BLaER1 treated with 17β-estradiol and CSF1 and Interleukin-3, amounts not matched to agents 10 nM and 100 nM (cell line): ENCODE results near the gene CHST2.

ENCODE experiments used
- H3K27ac ChIP-seq, 11 experiments: shearing (Covaris generic); formaldehyde crosslinking; 2 replicates each; pipeline ENCODE4 v1.8.1; 2022
- H3K27me3 ChIP-seq, 11 experiments: shearing (Covaris generic); formaldehyde crosslinking; 2 replicates each; pipeline ENCODE4 v1.8.1; 2022
- H3K36me3 ChIP-seq, 11 experiments: shearing (Covaris generic); formaldehyde crosslinking; 2 replicates each; pipeline ENCODE4 v1.8.1; 2022
- H3K4me1 ChIP-seq, 10 experiments: shearing (Covaris generic); formaldehyde crosslinking; 2 replicates each; pipeline ENCODE4 v1.8.1; 2022
- H3K4me2 ChIP-seq, 11 experiments: shearing (Covaris generic); formaldehyde crosslinking; 2 replicates each; pipeline ENCODE4 v1.8.1; 2022
- H3K4me3 ChIP-seq, 10 experiments: shearing (Covaris generic); formaldehyde crosslinking; 2 replicates each; pipeline ENCODE4 v1.8.1; 2022
- H3K9ac ChIP-seq, 11 experiments: shearing (Covaris generic); formaldehyde crosslinking; 2 replicates each; pipeline ENCODE4 v1.8.1; 2022
- H3K9me3 ChIP-seq, 11 experiments: shearing (Covaris generic); formaldehyde crosslinking; replicated peaks in 1 of 11; 2 replicates each; pipeline ENCODE4 v1.8.1; 2022
- H4K20me1 ChIP-seq, 11 experiments: shearing (Covaris generic); formaldehyde crosslinking; 2 replicates each; pipeline ENCODE4 v1.8.1; 2022
- Cebpa-rat ChIP-seq, 11 experiments: shearing (Covaris generic); IDR thresholded peaks; 2 replicates each; pipeline ENCODE4 v1.8.1; 2022

CHST2 gene

GRCh38 chr3:143090976-143091837 lies 28.4 kb upstream of the CHST2 start:
- peaks cover 14 to 29% (median 22%) of the 10 kb centered on the region in 11 experiments for H3K9me3 ChIP-seq
- H3K4me1 ChIP-seq: no peaks in the 10 kb centered on the region
- no peak overlapping the region for H3K9ac ChIP-seq
- H3K4me3 ChIP-seq: no peak overlapping the region
- no peaks in the 10 kb centered on the region for H4K20me1 ChIP-seq
- H3K36me3 ChIP-seq: no peaks in the 10 kb centered on the region; a peak in 1 of 22 replicates
- no peak for TF ChIP-seq Cebpa-rat (IDR thresholded peaks at IDR 0.05)
- H3K27ac ChIP-seq: no peak overlapping the region
- H3K4me2 ChIP-seq: no peak overlapping the region
- no peaks in the 10 kb centered on the region for H3K27me3 ChIP-seq

GRCh38 chr3:143092191-143092590 lies 27.4 kb upstream of the CHST2 start:
- H3K4me2 ChIP-seq: no peak overlapping the region
- H3K9ac ChIP-seq: no peak overlapping the region
- H3K4me1 ChIP-seq: no peaks in the 10 kb centered on the region
- H4K20me1 ChIP-seq: no peaks in the 10 kb centered on the region
- no peaks in the 10 kb centered on the region; a peak in 1 of 22 replicates for H3K36me3 ChIP-seq
- peaks cover 20 to 35% (median 28%) of the 10 kb centered on the region in 11 experiments for H3K9me3 ChIP-seq
- H3K27me3 ChIP-seq: no peaks in the 10 kb centered on the region
- H3K27ac ChIP-seq: no peak overlapping the region
- no peak for TF ChIP-seq Cebpa-rat (IDR thresholded peaks at IDR 0.05)
- H3K4me3 ChIP-seq: no peak overlapping the region

GRCh38 chr3:143095813-143096212 lies 23.8 kb upstream of the CHST2 start:
- Histone ChIP-seq H4K20me1 (no peaks in the 10 kb centered on the region), H3K4me1 (no peaks in the 10 kb centered on the region), H3K36me3 (no peaks in the 10 kb centered on the region; a peak in 1 of 22 replicates), H3K27ac (no peak overlapping the region), H3K4me2 (no peak overlapping the region), H3K4me3 (no peak overlapping the region), H3K27me3 (no peaks in the 10 kb centered on the region), H3K9ac (no peak overlapping the region), H3K9me3 (peaks cover 17 to 30% (median 24%) of the 10 kb centered on the region in 11 experiments)
- no peak for TF ChIP-seq Cebpa-rat (IDR thresholded peaks at IDR 0.05)

- Histone ChIP-seq H3K27me3 (no peaks in the 10 kb centered on the region), H3K4me3 (no peak overlapping the region), H4K20me1 (no peaks in the 10 kb centered on the region), H3K9me3 (peaks cover 20 to 31% (median 29%) of the 10 kb centered on the region in 11 experiments), H3K36me3 (no peaks in the 10 kb centered on the region; a peak in 1 of 22 replicates), H3K27ac (no peak overlapping the region), H3K9ac (no peak overlapping the region), H3K4me2 (no peak overlapping the region), H3K4me1 (no peaks in the 10 kb centered on the region)
- no peak for TF ChIP-seq Cebpa-rat (IDR thresholded peaks at IDR 0.05)
Measured at GRCh38 chr3:143098032-143098764, 21.4 kb upstream of the CHST2 start.

- Histone ChIP-seq H3K9ac (no peak overlapping the region), H3K9me3 (peaks cover 30 to 41% (median 39%) of the 10 kb centered on the region in 11 experiments), H3K4me2 (no peak overlapping the region), H3K4me3 (no peak overlapping the region), H3K27ac (no peak overlapping the region), H4K20me1 (no peaks in the 10 kb centered on the region), H3K4me1 (no peaks in the 10 kb centered on the region), H3K27me3 (no peaks in the 10 kb centered on the region), H3K36me3 (no peaks in the 10 kb centered on the region; a peak in 2 of 22 replicates)
- no peak for TF ChIP-seq Cebpa-rat (IDR thresholded peaks at IDR 0.05)
Measured at GRCh38 chr3:143099210-143099609, 20.4 kb upstream of the CHST2 start.

- Histone ChIP-seq H3K4me3 (no peak overlapping the region), H3K36me3 (peaks cover 0 to 4% (median 0%) of the 10 kb centered on the region in 11 experiments; a peak in 2 of 22 replicates), H4K20me1 (no peaks in the 10 kb centered on the region), H3K9ac (no peak overlapping the region), H3K4me1 (no peaks in the 10 kb centered on the region), H3K27me3 (no peaks in the 10 kb centered on the region), H3K9me3 (peaks cover 35 to 46% (median 43%) of the 10 kb centered on the region in 11 experiments), H3K27ac (no peak overlapping the region), H3K4me2 (no peak overlapping the region)
- TF ChIP-seq Cebpa-rat (IDR thresholded peaks at IDR 0.05): no peak
Measured at GRCh38 chr3:143099690-143100089, 19.9 kb upstream of the CHST2 start.

- Histone ChIP-seq H3K36me3 (peaks cover 0 to 12% (median 0%) of the 10 kb centered on the region in 11 experiments; a peak in 3 of 22 replicates), H3K9ac (no peak overlapping the region), H3K4me3 (no peak overlapping the region), H3K9me3 (peaks cover 37 to 46% (median 43%) of the 10 kb centered on the region in 11 experiments), H3K27ac (no peak overlapping the region), H3K4me1 (no peaks in the 10 kb centered on the region), H4K20me1 (no peaks in the 10 kb centered on the region), H3K27me3 (no peaks in the 10 kb centered on the region), H3K4me2 (no peak overlapping the region)
- no peak for TF ChIP-seq Cebpa-rat (IDR thresholded peaks at IDR 0.05)
Measured at GRCh38 chr3:143100451-143100850, 19.1 kb upstream of the CHST2 start.

- no peaks in the 10 kb centered on the region for H3K27me3 ChIP-seq
- no peaks in the 10 kb centered on the region for H4K20me1 ChIP-seq
- H3K9ac ChIP-seq: no peak overlapping the region
- H3K4me3 ChIP-seq: no peak overlapping the region
- no peak for TF ChIP-seq Cebpa-rat (IDR thresholded peaks at IDR 0.05)
- no peak overlapping the region for H3K4me2 ChIP-seq
- no peaks in the 10 kb centered on the region for H3K4me1 ChIP-seq
- H3K9me3 ChIP-seq: peaks cover 39 to 48% (median 44%) of the 10 kb centered on the region in 11 experiments
- peaks cover 0 to 15% (median 0%) of the 10 kb centered on the region in 11 experiments; a peak in 2 of 22 replicates for H3K36me3 ChIP-seq
- no peak overlapping the region for H3K27ac ChIP-seq
Measured at GRCh38 chr3:143101792-143102381, 17.7 kb upstream of the CHST2 start.

GRCh38 chr3:143103652-143104051 lies 15.9 kb upstream of the CHST2 start:
- Histone ChIP-seq H3K9ac (no peak overlapping the region), H4K20me1 (no peaks in the 10 kb centered on the region), H3K36me3 (peaks cover 0 to 15% (median 0%) of the 10 kb centered on the region in 11 experiments; a peak in 2 of 22 replicates), H3K4me2 (no peak overlapping the region), H3K27me3 (no peaks in the 10 kb centered on the region), H3K9me3 (peaks cover 47 to 57% (median 50%) of the 10 kb centered on the region in 11 experiments), H3K4me1 (no peaks in the 10 kb centered on the region), H3K27ac (no peak overlapping the region), H3K4me3 (no peak overlapping the region)
- no peak for TF ChIP-seq Cebpa-rat (IDR thresholded peaks at IDR 0.05)
